ENCODE results near the gene CDKL5.

The CDKL5 gene

GRCh38 chrX:18465051-18465450 lies 39.6 kb downstream of the CDKL5 start:
- Histone ChIP-seq H3K9ac (ENCODE audit: low read length) (no peak overlapping the region), H3K27me3 (ENCODE audit: low read depth, low read length) (no peaks in the 10 kb centered on the region), H2AFZ (ENCODE audit: low read depth, low read length) (no peak overlapping the region), H3K79me2 (ENCODE audit: low read length) (no peaks in the 10 kb centered on the region), H3K36me3 (replicated peaks; ENCODE audit: low read depth, low read length) (no peaks in the 10 kb centered on the region), H3K9me3 (ENCODE audit: insufficient read depth, low read length) (no peaks in the 10 kb centered on the region), H3K4me3 (ENCODE audit: low read length) (no peak overlapping the region), H3K27ac (ENCODE audit: low read length) (no peak overlapping the region), H3K4me2 (ENCODE audit: low read length) (no peak overlapping the region), H4K20me1 (ENCODE audit: insufficient read depth, low read length) (no peaks in the 10 kb centered on the region), H3K4me1 (ENCODE audit: low read length) (peaks cover 10% of the 10 kb centered on the region)
- TF ChIP-seq EZH2phosphoT487 (IDR thresholded peaks at IDR 0.05; ENCODE audit: low read depth), result no peak
- no peak for TF ChIP-seq CTCF (IDR thresholded peaks at IDR 0.05; ENCODE audit: low read depth, low read length)

- peaks cover 10% of the 10 kb centered on the region for H3K4me1 ChIP-seq (ENCODE audit: low read length)
- H3K9me3 ChIP-seq (ENCODE audit: insufficient read depth, low read length), result no peaks in the 10 kb centered on the region
- H4K20me1 ChIP-seq (ENCODE audit: insufficient read depth, low read length), result no peaks in the 10 kb centered on the region
- no peaks in the 10 kb centered on the region for H3K36me3 ChIP-seq (replicated peaks; ENCODE audit: low read depth, low read length)
- no peak overlapping the region for H3K9ac ChIP-seq (ENCODE audit: low read length)
- no peak for TF ChIP-seq EZH2phosphoT487 (IDR thresholded peaks at IDR 0.05; ENCODE audit: low read depth)
- TF ChIP-seq CTCF (IDR thresholded peaks at IDR 0.05; ENCODE audit: low read depth, low read length), result no peak
- no peak overlapping the region for H3K4me2 ChIP-seq (ENCODE audit: low read length)
- no peak overlapping the region for H3K27ac ChIP-seq (ENCODE audit: low read length)
- no peaks in the 10 kb centered on the region for H3K27me3 ChIP-seq (ENCODE audit: low read depth, low read length)
- H2AFZ ChIP-seq (ENCODE audit: low read depth, low read length), result no peak overlapping the region
- no peaks in the 10 kb centered on the region for H3K79me2 ChIP-seq (ENCODE audit: low read length)
- no peak overlapping the region for H3K4me3 ChIP-seq (ENCODE audit: low read length)
These were observed 43.2 kb downstream of the CDKL5 start for GRCh38 chrX:18468599-18468998.

- Histone ChIP-seq H3K79me2 (ENCODE audit: low read length) (no peaks in the 10 kb centered on the region), H3K9ac (ENCODE audit: low read length) (no peak overlapping the region), H3K9me3 (ENCODE audit: insufficient read depth, low read length) (no peaks in the 10 kb centered on the region), H3K27ac (ENCODE audit: low read length) (no peak overlapping the region), H4K20me1 (ENCODE audit: insufficient read depth, low read length) (no peaks in the 10 kb centered on the region), H3K27me3 (ENCODE audit: low read depth, low read length) (no peaks in the 10 kb centered on the region), H3K36me3 (replicated peaks; ENCODE audit: low read depth, low read length) (no peaks in the 10 kb centered on the region), H3K4me2 (ENCODE audit: low read length) (no peak overlapping the region), H3K4me3 (ENCODE audit: low read length) (no peak overlapping the region), H3K4me1 (ENCODE audit: low read length) (peaks cover 10% of the 10 kb centered on the region), H2AFZ (ENCODE audit: low read depth, low read length) (no peak overlapping the region)
- no peak for TF ChIP-seq CTCF (IDR thresholded peaks at IDR 0.05; ENCODE audit: low read depth, low read length)
- TF ChIP-seq EZH2phosphoT487 (IDR thresholded peaks at IDR 0.05; ENCODE audit: low read depth), result no peak
These were observed 45.9 kb downstream of the CDKL5 start for GRCh38 chrX:18471296-18471695.

GRCh38 chrX:18490806-18491555 lies 65.6 kb downstream of the CDKL5 start:
- H3K27me3 ChIP-seq (ENCODE audit: low read depth, low read length), result no peaks in the 10 kb centered on the region

More at GRCh38 chrX:18490806-18491555, 65.6 kb downstream of the CDKL5 start:
- Histone ChIP-seq H3K9me3 (ENCODE audit: insufficient read depth, low read length) (no peaks in the 10 kb centered on the region), H2AFZ (ENCODE audit: low read depth, low read length) (no peak overlapping the region), H3K4me2 (ENCODE audit: low read length) (no peak overlapping the region), H3K27ac (ENCODE audit: low read length) (no peak overlapping the region), H3K4me1 (ENCODE audit: low read length) (no peaks in the 10 kb centered on the region), H4K20me1 (ENCODE audit: insufficient read depth, low read length) (no peaks in the 10 kb centered on the region), H3K4me3 (ENCODE audit: low read length) (no peak overlapping the region), H3K36me3 (replicated peaks; ENCODE audit: low read depth, low read length) (no peaks in the 10 kb centered on the region), H3K79me2 (ENCODE audit: low read length) (no peaks in the 10 kb centered on the region), H3K9ac (ENCODE audit: low read length) (no peak overlapping the region)
- TF ChIP-seq CTCF (IDR thresholded peaks at IDR 0.05; ENCODE audit: low read depth, low read length) (no peak), EZH2phosphoT487 (IDR thresholded peaks at IDR 0.05; ENCODE audit: low read depth) (no peak)

All from OCI-LY3 (cell line).